ENCODE data around the gene FGD6.
"Not testable (repeated sequence)": the region's sequence is repeated elsewhere in the genome, so short reads cannot be mapped to it uniquely, and the experiment has no call there.

FGD6 gene

GRCh38 chr12:95130096-95130495, 87.2 kb downstream of the FGD6 start:
- no peak for DNase-seq (ENCODE audit: low read depth in 2 of 2, low spot score in 1 of 2)

DNA sequence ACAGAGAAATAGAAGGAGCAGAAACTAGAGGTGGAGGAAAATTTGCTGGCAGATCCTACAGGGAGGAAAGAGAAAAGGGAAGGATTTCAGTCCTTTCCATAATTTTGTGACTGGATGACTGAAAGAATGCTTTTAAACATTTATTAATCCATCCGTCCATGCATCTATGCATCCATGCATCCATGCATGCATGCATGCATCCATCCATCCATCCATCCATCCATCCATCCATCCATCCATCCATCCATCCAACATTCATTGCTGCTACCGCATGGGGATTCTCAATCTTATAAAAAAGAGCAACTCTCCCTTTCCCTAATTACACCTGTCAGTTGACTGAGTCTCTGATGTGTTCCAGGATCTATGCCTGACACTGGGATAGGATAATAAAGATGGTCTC, 88.2 kb downstream of the FGD6 start:
- DNase-seq (ENCODE audit: low read depth in 2 of 2, low spot score in 1 of 2): no peak

- DNase-seq (ENCODE audit: low read depth in 2 of 2, low spot score in 1 of 2): no peak
Observed at GRCh38 chr12:95126736-95127135, 90.5 kb downstream of the FGD6 start.

GRCh38 chr12:95126076-95126475, 91.2 kb downstream of the FGD6 start:
- no peak for DNase-seq (ENCODE audit: low read depth in 2 of 2, low spot score in 1 of 2)

DNA sequence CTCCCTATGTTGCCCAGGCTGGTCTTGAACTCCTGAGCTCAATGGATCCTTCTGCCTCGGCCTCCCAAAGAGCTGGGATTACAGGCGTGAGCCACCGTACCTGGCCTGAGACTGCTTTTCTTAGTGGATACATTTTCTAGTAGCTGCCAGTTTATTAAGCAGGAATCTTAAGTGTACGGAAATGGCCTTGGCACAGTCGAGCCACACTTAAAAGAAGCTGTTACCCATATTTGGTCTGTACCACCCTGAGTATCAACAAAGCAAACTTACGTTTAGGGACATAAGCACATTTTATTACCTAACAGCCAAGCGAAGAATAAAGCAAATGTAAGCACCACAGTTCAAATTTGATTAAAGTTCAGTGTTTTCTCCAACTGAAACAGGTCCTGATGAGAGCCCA, 93.2 kb downstream of the FGD6 start:
- no peak for DNase-seq (ENCODE audit: low read depth in 2 of 2, low spot score in 1 of 2)

DNA sequence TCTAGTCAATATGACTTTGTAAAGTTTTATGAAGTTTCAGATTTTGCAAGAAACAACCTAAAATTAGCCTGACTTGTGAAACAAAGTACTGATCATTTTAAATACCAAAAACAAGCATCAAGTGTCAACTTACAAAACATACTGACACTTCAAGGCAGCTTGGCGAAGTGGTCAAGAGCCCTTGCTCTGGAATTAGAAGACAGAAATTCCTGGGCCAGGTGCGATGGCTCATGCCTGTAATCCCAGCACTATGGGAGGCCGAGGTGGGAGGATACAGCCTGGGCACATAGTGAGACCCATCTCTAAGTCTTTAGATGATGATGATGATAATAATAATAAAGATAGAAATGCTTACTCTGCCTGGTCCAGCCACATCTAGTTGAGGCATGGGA, 98.5 kb downstream of the FGD6 start:
- no peak for DNase-seq (ENCODE audit: low read depth in 2 of 2, low spot score in 1 of 2)

DNA sequence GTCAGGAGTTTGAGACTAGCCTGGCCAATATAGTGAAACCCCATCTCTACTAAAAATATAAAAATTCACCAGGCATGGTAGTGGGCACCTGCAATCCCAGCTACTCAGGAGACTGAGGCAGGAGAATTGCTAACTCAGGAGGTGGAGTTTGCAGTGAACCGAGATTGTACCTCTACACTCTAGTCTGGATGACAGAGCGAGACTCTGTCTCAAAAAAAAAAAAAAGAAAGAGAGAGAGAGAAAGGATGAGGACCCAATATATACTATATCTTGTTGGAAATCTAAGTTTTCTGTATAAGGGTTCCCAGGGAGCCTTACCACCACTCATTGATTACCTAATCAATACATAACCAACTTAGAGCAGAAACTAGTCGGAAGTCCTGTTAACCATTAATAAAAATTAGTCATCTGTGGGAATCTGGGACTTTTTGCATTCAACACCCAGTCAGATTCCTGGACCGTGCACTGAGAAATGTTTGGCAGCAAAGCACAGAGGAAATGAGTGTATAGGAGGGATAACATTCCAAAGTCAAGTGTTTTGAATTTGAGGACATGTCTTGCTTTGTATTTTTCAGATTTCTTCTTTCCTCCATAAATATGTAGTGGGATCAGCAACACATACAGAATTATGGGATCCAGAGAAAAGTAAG, 99.0 kb downstream of the FGD6 start:
- DNase-seq (ENCODE audit: low read depth in 2 of 2, low spot score in 1 of 2): no peak

DNA sequence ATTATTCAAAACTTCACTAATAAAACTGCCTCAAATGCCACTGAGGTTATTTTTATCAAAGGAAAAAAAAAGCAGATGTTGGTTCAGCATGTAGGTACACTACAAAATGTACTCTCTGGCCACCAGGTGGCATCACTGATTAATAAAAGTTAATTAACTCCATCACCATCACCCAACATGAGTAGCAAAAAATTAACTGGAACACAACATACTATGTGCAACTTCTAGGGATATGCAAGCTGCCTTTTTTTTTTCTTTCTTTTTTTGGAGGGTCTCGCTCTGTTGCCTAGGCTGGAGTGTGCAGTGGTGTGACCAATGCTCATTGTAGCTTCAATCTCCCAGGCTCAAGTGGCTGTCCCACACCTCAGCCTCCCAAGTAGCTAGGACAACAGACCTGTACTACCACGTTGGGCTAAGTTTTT, 100.1 kb downstream of the FGD6 start:
- DNase-seq (ENCODE audit: low read depth in 2 of 2, low spot score in 1 of 2): peak; percentile 2 to 42

GRCh38 chr12:95116773-95117172, 100.5 kb downstream of the FGD6 start:
- no peak for DNase-seq (ENCODE audit: low read depth in 2 of 2, low spot score in 1 of 2)

DNA sequence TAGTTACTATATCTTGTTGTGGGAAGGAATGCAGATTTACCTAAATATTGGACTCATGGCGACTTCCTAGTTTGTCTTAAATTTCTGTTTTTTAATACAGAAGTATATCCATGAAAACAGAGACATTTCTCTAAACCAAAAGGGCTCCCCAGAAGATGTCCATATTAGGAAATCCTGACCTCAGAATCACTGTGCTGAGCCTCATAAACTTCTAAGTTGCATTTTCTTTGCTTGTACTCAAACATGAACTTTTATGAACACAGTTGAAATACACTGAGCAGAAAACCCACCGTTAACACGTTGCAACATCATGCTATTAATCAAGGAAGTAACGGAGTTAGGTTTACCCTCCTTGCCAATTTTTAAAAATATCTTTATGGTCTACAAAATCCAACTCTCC, 100.9 kb downstream of the FGD6 start:
- no peak for DNase-seq (ENCODE audit: low read depth in 2 of 2, low spot score in 1 of 2)

DNA sequence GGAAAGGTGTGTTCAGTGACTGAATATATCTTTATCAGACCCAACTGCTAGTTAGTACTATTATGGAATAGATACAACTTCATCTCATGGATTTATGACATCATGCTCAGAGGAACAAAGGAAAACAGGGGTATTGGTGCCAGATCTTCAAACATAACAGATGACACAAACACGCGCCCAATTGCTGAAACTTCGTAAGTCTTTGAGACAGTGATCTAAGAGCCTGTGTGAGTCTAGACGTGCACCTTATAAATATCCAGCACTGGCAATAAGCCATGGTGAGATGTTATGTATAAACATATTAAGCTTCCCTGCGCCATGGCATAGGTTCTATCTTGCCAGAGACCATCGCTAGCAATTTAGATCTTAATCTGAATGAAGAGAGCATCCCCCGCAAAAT, 101.6 kb downstream of the FGD6 start:
- DNase-seq (ENCODE audit: low read depth in 2 of 2, low spot score in 1 of 2): no peak

DNA sequence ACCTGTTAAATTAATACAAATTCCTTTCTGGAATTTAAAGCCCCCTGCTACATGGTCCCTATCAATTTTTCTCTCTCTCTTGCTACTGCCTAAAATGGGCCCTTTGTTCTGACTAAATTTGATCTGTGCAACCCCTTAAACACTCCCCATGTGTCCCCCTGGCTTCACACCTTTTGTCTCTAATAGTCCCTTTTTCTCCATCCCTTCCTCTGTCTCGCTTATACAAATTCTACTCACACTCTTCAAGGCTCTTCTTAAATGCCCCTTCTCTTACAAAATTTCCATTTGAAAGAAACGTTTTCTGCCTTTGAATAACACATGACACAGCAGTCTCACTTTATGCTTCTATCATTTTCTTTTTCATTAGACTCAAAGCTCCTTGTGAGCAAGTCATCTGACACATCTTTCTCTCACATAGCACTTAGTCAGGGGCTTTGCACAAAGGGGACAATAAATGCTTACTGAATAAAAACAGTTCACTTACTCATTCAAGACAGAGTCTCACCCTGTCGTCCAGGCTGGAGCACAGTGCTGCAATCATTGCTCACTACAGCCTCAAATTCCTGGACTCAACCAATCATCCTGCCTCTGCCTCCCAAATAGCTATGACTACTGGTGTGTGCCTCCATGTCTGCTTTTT, 102.4 kb downstream of the FGD6 start:
- no peak for DNase-seq (ENCODE audit: low read depth in 2 of 2, low spot score in 1 of 2)

DNA sequence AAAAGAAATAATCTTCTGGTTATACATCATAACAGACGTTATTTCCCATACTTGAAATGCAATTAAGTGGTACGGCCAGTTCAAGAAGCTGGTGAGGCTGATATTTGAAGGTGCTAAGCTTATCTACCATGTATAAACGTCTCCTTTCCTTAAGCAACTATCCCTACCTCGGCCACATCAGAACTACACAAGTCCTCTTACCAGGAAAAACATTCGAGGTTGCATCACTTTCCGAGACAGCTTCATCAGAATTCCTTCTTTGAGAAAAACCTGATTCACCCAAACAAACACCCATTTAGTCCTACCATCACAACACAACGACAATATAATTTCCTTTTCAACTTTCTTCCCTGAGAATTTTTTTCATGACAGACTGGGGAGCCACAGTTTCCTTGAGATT, 109.9 kb downstream of the FGD6 start:
- DNase-seq (ENCODE audit: low read depth in 2 of 2, low spot score in 1 of 2): no peak

- DNase-seq (ENCODE audit: low read depth in 2 of 2, low spot score in 1 of 2): no peak
Observed at GRCh38 chr12:95105540-95105939, 111.7 kb downstream of the FGD6 start.

GRCh38 chr12:95104919-95105452, 112.3 kb downstream of the FGD6 start:
- DNase-seq (ENCODE audit: low read depth in 2 of 2, low spot score in 1 of 2): no peak

DNA sequence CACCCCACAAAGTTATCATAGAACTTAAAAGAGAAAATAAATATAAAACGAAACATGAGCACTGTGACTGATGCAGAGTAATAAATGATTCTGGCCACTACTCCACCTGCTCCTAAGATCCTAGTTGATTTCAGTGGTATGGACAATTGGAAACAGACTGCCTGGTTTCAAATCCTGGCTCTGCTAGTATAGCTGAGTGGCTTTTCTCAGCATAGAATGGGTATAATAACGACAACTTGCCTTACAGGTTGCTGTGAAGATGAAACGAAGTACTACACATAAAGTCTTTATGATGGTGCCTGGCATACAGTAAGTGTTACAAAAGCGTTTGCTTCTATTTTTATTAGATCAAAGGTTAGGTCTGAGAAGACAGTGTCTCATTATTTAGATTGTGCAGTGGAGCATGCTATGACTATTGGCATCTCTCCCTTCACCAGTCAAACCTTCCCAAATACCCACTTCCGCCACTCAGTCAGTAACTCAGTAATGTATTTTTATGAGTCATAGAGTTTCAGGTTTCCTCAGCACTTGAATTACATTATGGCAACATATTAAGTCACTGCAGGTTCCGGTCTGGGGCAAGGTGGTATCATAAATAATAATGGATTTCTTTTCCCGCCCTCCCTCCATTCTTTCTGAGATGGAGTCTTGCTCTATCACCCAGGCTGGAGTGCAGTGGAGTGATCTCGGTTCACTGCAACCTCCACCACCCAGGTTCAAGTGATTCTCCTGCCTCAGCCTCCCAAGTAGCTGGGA, 114.2 kb downstream of the FGD6 start:
- no peak for DNase-seq (ENCODE audit: low read depth in 2 of 2, low spot score in 1 of 2)

DNA sequence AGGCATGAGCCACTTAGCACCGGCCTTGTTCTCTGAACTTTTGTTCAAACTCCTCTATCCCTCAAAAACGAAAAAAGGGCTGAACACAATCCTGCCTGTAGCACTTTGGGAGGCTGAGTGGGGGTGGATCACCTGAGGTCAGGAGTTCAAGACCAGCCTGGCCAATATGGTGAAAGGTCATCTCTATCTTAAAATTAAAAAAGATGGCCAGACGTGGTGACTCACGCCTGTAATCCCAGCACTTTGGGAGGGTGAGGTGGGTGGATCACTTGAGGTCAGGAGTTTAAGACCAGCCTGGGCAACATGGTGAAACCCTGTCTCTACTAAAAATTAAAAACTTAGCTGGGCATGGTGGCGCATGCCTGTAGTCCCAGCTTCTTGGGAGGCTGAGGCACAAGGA, 115.3 kb downstream of the FGD6 start:
- DNase-seq (ENCODE audit: low read depth in 2 of 2, low spot score in 1 of 2): not testable (repeated sequence)

GRCh38 chr12:95100264-95101190, 116.7 kb downstream of the FGD6 start:
- DNase-seq (ENCODE audit: low read depth in 2 of 2, low spot score in 1 of 2): no peak

- no peak for DNase-seq (ENCODE audit: low read depth in 2 of 2, low spot score in 1 of 2)
Observed at GRCh38 chr12:95099270-95099790, 117.9 kb downstream of the FGD6 start.

DNA sequence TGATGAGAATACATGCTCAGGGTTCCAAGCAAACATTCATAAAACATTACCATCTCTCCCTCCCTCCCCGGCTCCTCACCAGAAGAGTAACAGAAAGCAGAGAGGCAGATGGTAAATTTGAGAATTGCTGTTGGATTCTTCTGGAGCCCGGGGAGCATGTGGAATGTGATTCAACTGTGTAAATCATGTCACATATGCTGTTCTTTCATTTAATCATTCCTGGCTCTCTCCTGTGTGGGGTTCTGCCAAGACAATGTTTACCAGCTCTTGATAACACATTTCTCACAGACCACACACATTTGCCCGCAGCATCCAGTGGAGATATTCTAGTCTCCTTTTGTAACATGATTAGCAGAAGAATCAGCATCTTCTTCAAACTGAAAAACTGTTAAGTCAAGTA, 120.4 kb downstream of the FGD6 start:
- DNase-seq (ENCODE audit: low read depth in 2 of 2, low spot score in 1 of 2): no peak

DNA sequence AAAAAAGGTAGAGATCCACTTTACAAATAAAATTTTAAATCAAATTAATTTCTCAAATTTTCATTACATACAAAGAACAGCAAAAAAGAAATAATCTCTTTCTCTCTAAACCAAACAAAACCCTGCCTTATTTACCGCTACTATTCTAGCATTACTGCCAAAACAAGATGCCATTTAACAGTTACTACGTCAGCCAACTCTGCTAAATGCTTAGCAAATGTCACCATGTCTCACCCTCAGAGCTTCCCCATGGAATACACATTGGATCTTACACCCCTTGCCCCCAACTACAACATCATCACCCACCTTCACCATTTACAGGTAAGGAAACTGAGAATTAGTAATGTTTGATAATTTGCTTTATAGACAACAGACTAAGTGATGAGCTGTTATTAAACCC, 120.9 kb downstream of the FGD6 start:
- no peak for DNase-seq (ENCODE audit: low read depth in 2 of 2, low spot score in 1 of 2)

All from stimulated activated CD8-positive, alpha-beta memory T cell treated with anti-CD3 and anti-CD28 coated beads, Interleukin-4, amount 100 ng/mL, for 4 hours (primary cell).